ENCODE data around the gene IL2RA. TPM values are rescaled to one million over a fixed set of nuclear protein-coding genes. Genes with fewer than 3 reads are reported as not detected.

IL2RA gene
- total and polyA plus RNA-seq, 9 of the 15 experiments (the other 6 are each of a cell fraction or from before 2014, with no cell fraction given): 0.95 TPM; not detected in 8

- TF ChIP-seq RNF219 (CRISPR knock-in tag; IDR thresholded peaks at IDR 0.05) (no peak), ZNF282 (CRISPR knock-in tag; IDR thresholded peaks at IDR 0.05) (no peak), RBM15 (IDR thresholded peaks at IDR 0.05; ENCODE audit: insufficient read depth, low read length) (no peak), ZNF316 (IDR thresholded peaks at IDR 0.05) (no peak), FOXJ2 (tag; IDR thresholded peaks at IDR 0.05) (no peak), KDM4B (IDR thresholded peaks at IDR 0.05; ENCODE audit: borderline replicate concordance in 2 of 2, low read depth in 1 of 2) (no peak), SOX6 (IDR thresholded peaks at IDR 0.05) (0 out of 2 replicates have a peak, but pooled peaks have one; percentile 31), TCF3 (CRISPR knock-in tag; IDR thresholded peaks at IDR 0.05) (peak; percentile 45), ID3 (CRISPR knock-in tag; IDR thresholded peaks at IDR 0.05) (no peak), ID3 (tag; IDR thresholded peaks at IDR 0.05) (peak; percentile 68; the same call in 1 of the 2 replicates), ZNF707 (CRISPR knock-in tag; conservative IDR thresholded peaks at IDR 0.05) (no peak), EHMT2 (IDR thresholded peaks at IDR 0.05) (0 out of 2 replicates have a peak, but pooled peaks have one; percentile 29), PHB2 (IDR thresholded peaks at IDR 0.05; ENCODE audit: low read depth) (no peak), ETV5 (CRISPR knock-in tag; IDR thresholded peaks at IDR 0.05; ENCODE audit: low read depth) (no peak; the same call in 1 of the 2 replicates), THAP12 (CRISPR knock-in tag; IDR thresholded peaks at IDR 0.05) (peak; percentile 98), MIER1 (IDR thresholded peaks at IDR 0.05; ENCODE audit: low read depth) (no peak), KAT7 (CRISPR knock-in tag; IDR thresholded peaks at IDR 0.05; ENCODE audit: borderline replicate concordance) (no peak; the same call in 1 of the 2 replicates), RAD51 (IDR thresholded peaks at IDR 0.05; ENCODE audit: borderline replicate concordance, low read depth) (no peak), MAFK (IDR thresholded peaks at IDR 0.05; ENCODE audit: low read length) (no peak)
- TF ChIP-seq, protein P1, sequence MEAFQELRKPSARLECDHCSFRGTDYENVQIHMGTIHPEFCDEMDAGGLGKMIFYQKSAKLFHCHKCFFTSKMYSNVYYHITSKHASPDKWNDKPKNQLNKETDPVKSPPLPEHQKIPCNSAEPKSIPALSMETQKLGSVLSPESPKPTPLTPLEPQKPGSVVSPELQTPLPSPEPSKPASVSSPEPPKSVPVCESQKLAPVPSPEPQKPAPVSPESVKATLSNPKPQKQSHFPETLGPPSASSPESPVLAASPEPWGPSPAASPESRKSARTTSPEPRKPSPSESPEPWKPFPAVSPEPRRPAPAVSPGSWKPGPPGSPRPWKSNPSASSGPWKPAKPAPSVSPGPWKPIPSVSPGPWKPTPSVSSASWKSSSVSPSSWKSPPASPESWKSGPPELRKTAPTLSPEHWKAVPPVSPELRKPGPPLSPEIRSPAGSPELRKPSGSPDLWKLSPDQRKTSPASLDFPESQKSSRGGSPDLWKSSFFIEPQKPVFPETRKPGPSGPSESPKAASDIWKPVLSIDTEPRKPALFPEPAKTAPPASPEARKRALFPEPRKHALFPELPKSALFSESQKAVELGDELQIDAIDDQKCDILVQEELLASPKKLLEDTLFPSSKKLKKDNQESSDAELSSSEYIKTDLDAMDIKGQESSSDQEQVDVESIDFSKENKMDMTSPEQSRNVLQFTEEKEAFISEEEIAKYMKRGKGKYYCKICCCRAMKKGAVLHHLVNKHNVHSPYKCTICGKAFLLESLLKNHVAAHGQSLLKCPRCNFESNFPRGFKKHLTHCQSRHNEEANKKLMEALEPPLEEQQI (IDR thresholded peaks at IDR 0.05): peak; percentile 99
Measured at GRCh38 chr10:6088721-6089333, 26.7 kb upstream of the IL2RA start, which contains the start of gene RBM17 (continued).
